GM23338 (cell line): ENCODE measurements around the gene ITGA4. TPM values are rescaled to one million over a fixed set of nuclear protein-coding genes. Genes with fewer than 3 reads are reported as not detected.

Experiments used
- ATAC-seq: fragments of 200-7000 bp; cut with Tn5 transposase; 3 replicates; pipeline ENCODE4 v1.9.1; 2020
- DNase-seq: peaks from one replicate; pipeline ENCODE4 v3.0.0-alpha.2; 2015; ENCODE audit warnings: low spot score
- H2AFZ ChIP-seq: fragments of 200-600 bp; sonication (generic); 2 replicates; pipeline ENCODE4 v1.8.0; 2016; ENCODE audit warnings: antibody characterized with exemption, mild to moderate bottlenecking, moderate library complexity
- H3F3A ChIP-seq: fragments of 200-600 bp; sonication (generic); replicated peaks from 2 replicates; pipeline ENCODE4 v1.8.0; 2017; ENCODE audit warnings: antibody characterized with exemption, mixed run types, low read depth
- H3K27ac ChIP-seq: fragments of 200-600 bp; sonication (generic); 2 replicates; pipeline ENCODE4 v1.6.1; 2016; ENCODE audit warnings: low read depth
- H3K27me3 ChIP-seq: fragments of 200-600 bp; sonication (generic); 2 replicates; pipeline ENCODE4 v1.8.0; 2016; ENCODE audit warnings: mild to moderate bottlenecking, mixed run types, moderate library complexity; ENCODE audit not compliant: insufficient read depth
- H3K36me3 ChIP-seq: fragments of 200-600 bp; sonication (generic); 2 replicates; pipeline ENCODE4 v1.8.0; 2016; ENCODE audit warnings: mild to moderate bottlenecking; ENCODE audit not compliant: insufficient read depth
- H3K4me1 ChIP-seq: fragments of 200-600 bp; sonication (generic); 2 replicates; pipeline ENCODE4 v1.8.0; 2016; ENCODE audit warnings: mild to moderate bottlenecking, moderate library complexity; ENCODE audit not compliant: insufficient read depth
- H3K4me2 ChIP-seq: fragments of 200-600 bp; sonication (generic); 2 replicates; pipeline ENCODE4 v1.7.1; 2017; ENCODE audit warnings: mixed run types
- H3K4me3 ChIP-seq: fragments of 200-600 bp; sonication (generic); 2 replicates; pipeline ENCODE4 v1.6.1; 2016; ENCODE audit warnings: mixed run types
- H3K79me2 ChIP-seq: fragments of 200-600 bp; sonication (generic); replicated peaks from 2 replicates; pipeline ENCODE4 v1.8.0; 2017; ENCODE audit warnings: mild to moderate bottlenecking; ENCODE audit not compliant: insufficient read depth
- H3K9me2 ChIP-seq: fragments of 200-600 bp; sonication (generic); 2 replicates; pipeline ENCODE4 v1.8.0; 2017; ENCODE audit not compliant: insufficient read depth
- H4K20me1 ChIP-seq: fragments of 200-600 bp; sonication (generic); replicated peaks from 2 replicates; pipeline ENCODE4 v1.8.0; 2017; ENCODE audit warnings: mild to moderate bottlenecking; ENCODE audit not compliant: insufficient read depth
- H3K27ac Mint-ChIP-seq: 2 replicates; pipeline ENCODE4 v1.8.0; 2020; ENCODE audit warnings: inconsistent platforms, mild to moderate bottlenecking, moderate library complexity, mixed read lengths
- H3K27me3 Mint-ChIP-seq: 3 replicates; pipeline ENCODE4 v1.8.0; 2022; ENCODE audit warnings: low read depth, mild to moderate bottlenecking, moderate library complexity, mixed read lengths, inconsistent platforms; ENCODE audit not compliant: insufficient read depth, poor library complexity
- H3K36me3 Mint-ChIP-seq: 3 replicates; pipeline ENCODE4 v1.8.0; 2021; ENCODE audit warnings: low read depth, mild to moderate bottlenecking, inconsistent platforms, moderate library complexity, mixed read lengths
- H3K4me1 Mint-ChIP-seq: 3 replicates; pipeline ENCODE4 v1.8.0; 2020; ENCODE audit warnings: mild to moderate bottlenecking, inconsistent platforms, mixed read lengths
- H3K4me3 Mint-ChIP-seq: 3 replicates; pipeline ENCODE4 v1.8.0; 2021; ENCODE audit warnings: moderate library complexity, mild to moderate bottlenecking, inconsistent platforms, mixed read lengths
- H3K9me3 Mint-ChIP-seq: 3 replicates; pipeline ENCODE4 v1.8.0; 2020; ENCODE audit warnings: moderate library complexity, mild to moderate bottlenecking, inconsistent platforms, mixed read lengths
- CREB1 ChIP-seq: fragments of 250-450 bp; sonication (Bioruptor Pico); IDR thresholded peaks from 2 replicates; pipeline ENCODE4 v1.5.0; 2020; ENCODE audit warnings: low read depth, mild to moderate bottlenecking, moderate library complexity
- CTCF ChIP-seq, 2 experiments: fragments of 200-600 bp in 1 of 2; sonication (generic) in 1 of 2; conservative IDR thresholded peaks; 2 replicates each; pipeline versions ENCODE4 v1.5.1 to v1.6.1; 2016 to 2017; ENCODE audit warnings: antibody characterized with exemption in 2 of 2, low read depth in 2 of 2, mild to moderate bottlenecking in 2 of 2, moderate library complexity in 1 of 2
- ETS1 ChIP-seq: IDR thresholded peaks from 2 replicates; pipeline ENCODE4 v1.6.1; 2016; ENCODE audit warnings: antibody characterized with exemption
- EZH2 ChIP-seq: fragments of 200-600 bp; sonication (generic); IDR thresholded peaks from one replicate; pipeline ENCODE4 v1.8.0; 2017; ENCODE audit warnings: antibody characterized with exemption, mild to moderate bottlenecking, low read depth; ENCODE audit not compliant: unreplicated experiment
- JUNB ChIP-seq: IDR thresholded peaks from one replicate; pipeline ENCODE4 v1.6.1; 2016; ENCODE audit warnings: antibody characterized with exemption; ENCODE audit not compliant: unreplicated experiment
- POLR2AphosphoS5 ChIP-seq: IDR thresholded peaks from 2 replicates; pipeline ENCODE4 v1.6.1; 2016; ENCODE audit warnings: antibody characterized with exemption, low read depth
- REST ChIP-seq: IDR thresholded peaks from one replicate; pipeline ENCODE4 v1.6.1; 2018; ENCODE audit warnings: antibody characterized with exemption; ENCODE audit not compliant: unreplicated experiment
- polyA plus RNA-seq: library from polyadenylated mRNA; unstranded; fragments of >200 nt; fragmentation: Nextera tagmentation; extraction: Ambion mirVana; gene quantifications from 2 replicates; pipeline ENCODE4 v1.2.1, GENCODE V29; 2016
- total RNA-seq: library from RNA; depleted of rRNA; stranded (reverse); fragments of >200 nt; shearing (Covaris generic); gene quantifications from 2 replicates; pipeline ENCODE4 v1.2.3, GENCODE V29; 2014

The ITGA4 gene
- total and polyA plus RNA-seq, 2 experiments from 2014 or later = 1.2 to 4.6 TPM

GRCh38 chr2:181459621-181460021 is 2.4 kb downstream of the ITGA4 start:
- ATAC-seq (no peak), DNase-seq (no peak)
- H3K27me3 ChIP-seq = peaks cover 58% of the 10 kb centered on the region
- TF ChIP-seq CTCF (conservative IDR thresholded peaks at IDR 0.05; ENCODE audit: low read depth in 2 of 2) (no peak), CREB1 (CRISPR knock-in tag) (no peak), POLR2AphosphoS5 (no peak), EZH2 (no peak), REST (no peak), JUNB (no peak)
- no peak overlapping the region for H3K4me3 Mint-ChIP-seq
- H3K27ac Mint-ChIP-seq = no peak overlapping the region
- no peaks in the 10 kb centered on the region for H3K9me3 Mint-ChIP-seq
- no peak overlapping the region for H3K27ac ChIP-seq
- peaks cover 7% of the 10 kb centered on the region; the same call in 1 of the 2 replicates for H4K20me1 ChIP-seq
- no peak overlapping the region for H3K4me3 ChIP-seq
- no peaks in the 10 kb centered on the region for H3K9me2 ChIP-seq
- no peaks in the 10 kb centered on the region for H3K36me3 Mint-ChIP-seq
- H3K4me2 ChIP-seq = no peak overlapping the region
- no peak overlapping the region for H2AFZ ChIP-seq
- H3F3A ChIP-seq = no peaks in the 10 kb centered on the region
- no peaks in the 10 kb centered on the region; the same call in 1 of the 2 replicates for H3K4me1 ChIP-seq
- H3K79me2 ChIP-seq = no peaks in the 10 kb centered on the region
- peaks cover 30% of the 10 kb centered on the region for H3K27me3 Mint-ChIP-seq
- H3K36me3 ChIP-seq = no peaks in the 10 kb centered on the region
- H3K4me1 Mint-ChIP-seq = peaks cover 14% of the 10 kb centered on the region; the same call in 2 of the 3 replicates

GRCh38 chr2:181461056-181461997 is 4.1 kb downstream of the ITGA4 start:
- H3K36me3 Mint-ChIP-seq = no peaks in the 10 kb centered on the region
- peaks cover 48% of the 10 kb centered on the region for H3K27me3 ChIP-seq
- no peaks in the 10 kb centered on the region for H3K9me3 Mint-ChIP-seq

More at GRCh38 chr2:181461056-181461997, 4.1 kb downstream of the ITGA4 start:
- no peak overlapping the region for H2AFZ ChIP-seq
- no peaks in the 10 kb centered on the region for H3K36me3 ChIP-seq
- DNase-seq (no peak), ATAC-seq (no peak)
- no peak overlapping the region for H3K4me3 ChIP-seq
- H4K20me1 ChIP-seq = peaks cover 7% of the 10 kb centered on the region; the same call in 1 of the 2 replicates
- H3K4me1 ChIP-seq = no peaks in the 10 kb centered on the region; the same call in 1 of the 2 replicates
- Mint-ChIP-seq H3K4me3 (no peak overlapping the region), H3K27me3 (peaks cover 24% of the 10 kb centered on the region), H3K27ac (no peak overlapping the region), H3K4me1 (peaks cover 9% of the 10 kb centered on the region; the same call in 2 of the 3 replicates)
- TF ChIP-seq JUNB (no peak), ETS1 (no peak)
- H3K79me2 ChIP-seq = no peaks in the 10 kb centered on the region
- H3F3A ChIP-seq = no peaks in the 10 kb centered on the region
- no peak overlapping the region for H3K4me2 ChIP-seq
- H3K9me2 ChIP-seq = no peaks in the 10 kb centered on the region
- H3K27ac ChIP-seq = no peak overlapping the region
